GM23338 (cell line): Measurements from ENCODE around the gene GSN. TPM values are rescaled to one million over a fixed set of nuclear protein-coding genes. Genes with fewer than 3 reads are reported as not detected.

Experiments
- ATAC-seq: fragments of 200-7000 bp; cut with Tn5 transposase; 3 replicates; pipeline ENCODE4 v1.9.1; 2020
- DNase-seq: peaks from one replicate; pipeline ENCODE4 v3.0.0-alpha.2; 2015; ENCODE audit warnings: low spot score
- H2AFZ ChIP-seq: fragments of 200-600 bp; sonication (generic); 2 replicates; pipeline ENCODE4 v1.8.0; 2016; ENCODE audit warnings: antibody characterized with exemption, mild to moderate bottlenecking, moderate library complexity
- H3F3A ChIP-seq: fragments of 200-600 bp; sonication (generic); replicated peaks from 2 replicates; pipeline ENCODE4 v1.8.0; 2017; ENCODE audit warnings: antibody characterized with exemption, mixed run types, low read depth
- H3K27ac ChIP-seq: fragments of 200-600 bp; sonication (generic); 2 replicates; pipeline ENCODE4 v1.6.1; 2016; ENCODE audit warnings: low read depth
- H3K27me3 ChIP-seq: fragments of 200-600 bp; sonication (generic); 2 replicates; pipeline ENCODE4 v1.8.0; 2016; ENCODE audit warnings: mild to moderate bottlenecking, mixed run types, moderate library complexity; ENCODE audit not compliant: insufficient read depth
- H3K36me3 ChIP-seq: fragments of 200-600 bp; sonication (generic); 2 replicates; pipeline ENCODE4 v1.8.0; 2016; ENCODE audit warnings: mild to moderate bottlenecking; ENCODE audit not compliant: insufficient read depth
- H3K4me1 ChIP-seq: fragments of 200-600 bp; sonication (generic); 2 replicates; pipeline ENCODE4 v1.8.0; 2016; ENCODE audit warnings: mild to moderate bottlenecking, moderate library complexity; ENCODE audit not compliant: insufficient read depth
- H3K4me2 ChIP-seq: fragments of 200-600 bp; sonication (generic); 2 replicates; pipeline ENCODE4 v1.7.1; 2017; ENCODE audit warnings: mixed run types
- H3K4me3 ChIP-seq: fragments of 200-600 bp; sonication (generic); 2 replicates; pipeline ENCODE4 v1.6.1; 2016; ENCODE audit warnings: mixed run types
- H3K79me2 ChIP-seq: fragments of 200-600 bp; sonication (generic); replicated peaks from 2 replicates; pipeline ENCODE4 v1.8.0; 2017; ENCODE audit warnings: mild to moderate bottlenecking; ENCODE audit not compliant: insufficient read depth
- H3K9me2 ChIP-seq: fragments of 200-600 bp; sonication (generic); 2 replicates; pipeline ENCODE4 v1.8.0; 2017; ENCODE audit not compliant: insufficient read depth
- H4K20me1 ChIP-seq: fragments of 200-600 bp; sonication (generic); replicated peaks from 2 replicates; pipeline ENCODE4 v1.8.0; 2017; ENCODE audit warnings: mild to moderate bottlenecking; ENCODE audit not compliant: insufficient read depth
- H3K27ac Mint-ChIP-seq: 2 replicates; pipeline ENCODE4 v1.8.0; 2020; ENCODE audit warnings: inconsistent platforms, mild to moderate bottlenecking, moderate library complexity, mixed read lengths
- H3K27me3 Mint-ChIP-seq: 3 replicates; pipeline ENCODE4 v1.8.0; 2022; ENCODE audit warnings: low read depth, mild to moderate bottlenecking, moderate library complexity, mixed read lengths, inconsistent platforms; ENCODE audit not compliant: insufficient read depth, poor library complexity
- H3K36me3 Mint-ChIP-seq: 3 replicates; pipeline ENCODE4 v1.8.0; 2021; ENCODE audit warnings: low read depth, mild to moderate bottlenecking, inconsistent platforms, moderate library complexity, mixed read lengths
- H3K4me1 Mint-ChIP-seq: 3 replicates; pipeline ENCODE4 v1.8.0; 2020; ENCODE audit warnings: mild to moderate bottlenecking, inconsistent platforms, mixed read lengths
- H3K4me3 Mint-ChIP-seq: 3 replicates; pipeline ENCODE4 v1.8.0; 2021; ENCODE audit warnings: moderate library complexity, mild to moderate bottlenecking, inconsistent platforms, mixed read lengths
- H3K9me3 Mint-ChIP-seq: 3 replicates; pipeline ENCODE4 v1.8.0; 2020; ENCODE audit warnings: moderate library complexity, mild to moderate bottlenecking, inconsistent platforms, mixed read lengths
- CREB1 ChIP-seq: fragments of 250-450 bp; sonication (Bioruptor Pico); IDR thresholded peaks from 2 replicates; pipeline ENCODE4 v1.5.0; 2020; ENCODE audit warnings: low read depth, mild to moderate bottlenecking, moderate library complexity
- ETS1 ChIP-seq: IDR thresholded peaks from 2 replicates; pipeline ENCODE4 v1.6.1; 2016; ENCODE audit warnings: antibody characterized with exemption
- EZH2 ChIP-seq: fragments of 200-600 bp; sonication (generic); IDR thresholded peaks from one replicate; pipeline ENCODE4 v1.8.0; 2017; ENCODE audit warnings: antibody characterized with exemption, mild to moderate bottlenecking, low read depth; ENCODE audit not compliant: unreplicated experiment
- EZH2phosphoT487 ChIP-seq: fragments of 200-600 bp; sonication (generic); IDR thresholded peaks from one replicate; pipeline ENCODE4 v1.8.1; 2018; ENCODE audit warnings: antibody characterized with exemption; ENCODE audit not compliant: unreplicated experiment
- NANOG ChIP-seq: IDR thresholded peaks from 2 replicates; pipeline ENCODE4 v1.6.1; 2016; ENCODE audit warnings: antibody characterized with exemption, borderline replicate concordance
- STAT1 ChIP-seq: IDR thresholded peaks from one replicate; pipeline ENCODE4 v1.6.1; 2016; ENCODE audit warnings: antibody characterized with exemption; ENCODE audit not compliant: unreplicated experiment
- ZNF114 ChIP-seq: fragments of 250-450 bp; sonication (Bioruptor Pico); IDR thresholded peaks from 2 replicates; pipeline ENCODE4 v1.5.0; 2020; ENCODE audit warnings: mild to moderate bottlenecking, moderate library complexity
- ZNF331 ChIP-seq: fragments of 250-450 bp; sonication (Bioruptor Pico); IDR thresholded peaks from 2 replicates; pipeline ENCODE4 v1.5.0; 2020; ENCODE audit warnings: low read depth, mild to moderate bottlenecking, moderate library complexity
- ZNF462 ChIP-seq: fragments of 250-450 bp; sonication (Bioruptor Pico); IDR thresholded peaks from 2 replicates; pipeline ENCODE4 v1.5.0; 2020; ENCODE audit warnings: mild to moderate bottlenecking, moderate library complexity
- polyA plus RNA-seq: library from polyadenylated mRNA; unstranded; fragments of >200 nt; fragmentation: Nextera tagmentation; extraction: Ambion mirVana; gene quantifications from 2 replicates; pipeline ENCODE4 v1.2.1, GENCODE V29; 2016
- total RNA-seq: library from RNA; depleted of rRNA; stranded (reverse); fragments of >200 nt; shearing (Covaris generic); gene quantifications from 2 replicates; pipeline ENCODE4 v1.2.3, GENCODE V29; 2014

GSN gene
- total and polyA plus RNA-seq, 2 experiments from 2014 or later: 30.2 to 85.7 TPM

- DNase-seq: peak; percentile 35
- Mint-ChIP-seq H3K27ac (no peak overlapping the region), H3K9me3 (no peaks in the 10 kb centered on the region), H3K4me1 (peaks cover 53% of the 10 kb centered on the region), H3K36me3 (no peaks in the 10 kb centered on the region), H3K27me3 (peaks cover 16% of the 10 kb centered on the region), H3K4me3 (peak overlapping the region; percentile 71)
- Histone ChIP-seq H3K27me3 (peaks cover 45% of the 10 kb centered on the region), H2AFZ (peak overlapping the region; percentile 94), H3F3A (peaks cover 6% of the 10 kb centered on the region), H3K36me3 (no peaks in the 10 kb centered on the region), H4K20me1 (no peaks in the 10 kb centered on the region; the same call in 1 of the 2 replicates), H3K79me2 (peaks cover 6% of the 10 kb centered on the region), H3K4me1 (peaks cover 36% of the 10 kb centered on the region), H3K27ac (no peak overlapping the region), H3K4me3 (peak overlapping the region; percentile 92), H3K9me2 (no peaks in the 10 kb centered on the region), H3K4me2 (peak overlapping the region; percentile 95)
- TF ChIP-seq ETS1 (no peak), EZH2phosphoT487 (no peak), ZNF114 (CRISPR knock-in tag) (no peak), STAT1 (no peak), ZNF331 (no peak)
- peak; percentile 3; the same call in 1 of the 3 replicates for ATAC-seq
These were observed 1.8 kb downstream of the GSN start for GRCh38 chr9:121269642-121270254.

GRCh38 chr9:121271368-121272341 is 3.7 kb downstream of the GSN start:
- H4K20me1 ChIP-seq: no peaks in the 10 kb centered on the region; the same call in 1 of the 2 replicates
- H3K27ac ChIP-seq: no peak overlapping the region
- DNase-seq (no peak), ATAC-seq (no peak)
- H3K27me3 ChIP-seq: peaks cover 26% of the 10 kb centered on the region
- peak overlapping the region; percentile 43; the same call in 1 of the 2 replicates for H3K4me2 ChIP-seq
- Mint-ChIP-seq H3K27me3 (peaks cover 12% of the 10 kb centered on the region), H3K9me3 (no peaks in the 10 kb centered on the region), H3K4me1 (peaks cover 48% of the 10 kb centered on the region), H3K36me3 (no peaks in the 10 kb centered on the region), H3K4me3 (no peak overlapping the region), H3K27ac (no peak overlapping the region)
- peaks cover 36% of the 10 kb centered on the region for H3K4me1 ChIP-seq
- H3K4me3 ChIP-seq: no peak overlapping the region
- no peak overlapping the region for H2AFZ ChIP-seq
- peaks cover 6% of the 10 kb centered on the region for H3K79me2 ChIP-seq
- H3K36me3 ChIP-seq: no peaks in the 10 kb centered on the region
- no peaks in the 10 kb centered on the region for H3K9me2 ChIP-seq
- H3F3A ChIP-seq: peaks cover 6% of the 10 kb centered on the region
- TF ChIP-seq EZH2phosphoT487: no peak
- no peak for TF ChIP-seq CREB1
- no peak for TF ChIP-seq ETS1
- TF ChIP-seq ZNF462 (CRISPR knock-in tag): no peak
- no peak for TF ChIP-seq ZNF114 (CRISPR knock-in tag)
- no peak for TF ChIP-seq NANOG
- no peak for TF ChIP-seq EZH2
